ENCODE data around the gene PAGR1. TPM values are rescaled to one million over a fixed set of nuclear protein-coding genes. Genes with fewer than 3 reads are reported as not detected.
"Not testable (repeated sequence)": the region's sequence is repeated elsewhere in the genome, so short reads cannot be mapped to it uniquely, and the experiment has no call there.

Gene PAGR1
- total RNA-seq, 1 experiment from 2014 or later: 32.0 TPM

DNA sequence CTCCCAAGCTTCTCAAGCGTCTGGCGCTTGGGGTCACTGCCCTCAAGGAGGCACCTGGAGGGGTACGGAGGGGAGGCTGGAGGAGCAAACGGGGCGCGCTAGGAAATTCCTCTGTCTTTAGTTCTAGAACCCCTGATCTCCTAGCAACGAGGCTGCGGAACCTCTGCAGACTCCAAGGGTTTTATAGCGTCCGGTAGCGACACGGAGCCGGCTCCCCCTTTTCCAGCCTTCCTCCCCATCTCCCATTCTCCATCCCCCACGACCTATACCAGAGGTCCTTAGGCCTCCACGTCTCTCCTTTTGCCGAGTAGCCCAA, 47.7 kb downstream of the PAGR1 start:
- Mint-ChIP-seq H3K4me1 (ENCODE audit: low read depth, unreplicated experiment) (peaks cover 7% of the 10 kb centered on the region), H3K27ac (ENCODE audit: unreplicated experiment) (peak overlapping the region; percentile 99), H3K36me3 (ENCODE audit: insufficient read depth, unreplicated experiment) (peaks cover 31% of the 10 kb centered on the region), H3K27me3 (ENCODE audit: unreplicated experiment) (peaks cover 13% of the 10 kb centered on the region), H3K9me3 (ENCODE audit: low read depth, unreplicated experiment) (no peaks in the 10 kb centered on the region), H3K4me3 (ENCODE audit: low read depth, unreplicated experiment) (peak overlapping the region; percentile 89)
- no peak for DNase-seq
- no TSS peak for BruUV-seq (replicated peaks)
- CTCF ChIA-PET: interaction anchor here (0.5 to 0.6 kb wide), 2 partner anchors 18 to 31 kb away, joined by 3 read pairs; no protein-coding TSS in a partner anchor
- intact Hi-C loops (cut with micrococcal nuclease; ENCODE audit: unreplicated experiment): loop anchor here (2.0 to 5.0 kb wide), 4 partner anchors 34 to 157 kb away; partner anchors contain the start of genes MVP and SEZ6L2
- TF ChIP-seq, protein P1, sequence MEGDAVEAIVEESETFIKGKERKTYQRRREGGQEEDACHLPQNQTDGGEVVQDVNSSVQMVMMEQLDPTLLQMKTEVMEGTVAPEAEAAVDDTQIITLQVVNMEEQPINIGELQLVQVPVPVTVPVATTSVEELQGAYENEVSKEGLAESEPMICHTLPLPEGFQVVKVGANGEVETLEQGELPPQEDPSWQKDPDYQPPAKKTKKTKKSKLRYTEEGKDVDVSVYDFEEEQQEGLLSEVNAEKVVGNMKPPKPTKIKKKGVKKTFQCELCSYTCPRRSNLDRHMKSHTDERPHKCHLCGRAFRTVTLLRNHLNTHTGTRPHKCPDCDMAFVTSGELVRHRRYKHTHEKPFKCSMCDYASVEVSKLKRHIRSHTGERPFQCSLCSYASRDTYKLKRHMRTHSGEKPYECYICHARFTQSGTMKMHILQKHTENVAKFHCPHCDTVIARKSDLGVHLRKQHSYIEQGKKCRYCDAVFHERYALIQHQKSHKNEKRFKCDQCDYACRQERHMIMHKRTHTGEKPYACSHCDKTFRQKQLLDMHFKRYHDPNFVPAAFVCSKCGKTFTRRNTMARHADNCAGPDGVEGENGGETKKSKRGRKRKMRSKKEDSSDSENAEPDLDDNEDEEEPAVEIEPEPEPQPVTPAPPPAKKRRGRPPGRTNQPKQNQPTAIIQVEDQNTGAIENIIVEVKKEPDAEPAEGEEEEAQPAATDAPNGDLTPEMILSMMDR (IDR thresholded peaks at IDR 0.05; ENCODE audit: unreplicated experiment): no peak

DNA sequence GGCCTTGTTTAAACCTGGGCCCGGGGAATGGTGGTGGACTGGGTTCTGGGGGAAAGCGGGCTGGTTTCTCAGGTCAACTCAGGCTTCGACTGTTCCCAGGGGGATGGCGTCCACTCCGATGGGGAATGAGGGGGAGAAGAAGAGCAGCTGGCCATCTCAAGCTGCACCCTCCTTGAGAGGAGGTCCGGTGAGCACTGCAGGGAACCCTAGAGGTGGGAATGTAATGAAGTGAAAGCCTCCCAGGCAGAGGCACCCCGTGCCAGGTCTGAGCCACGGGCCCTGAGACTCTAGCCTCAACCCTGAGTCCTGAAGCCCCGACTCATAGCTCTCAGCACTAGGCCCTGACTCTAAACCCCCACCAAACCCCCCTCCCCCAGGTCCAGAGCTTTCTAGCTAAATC, 48.3 kb downstream of the PAGR1 start:
- no peak for DNase-seq
- intact Hi-C loops (cut with micrococcal nuclease; ENCODE audit: unreplicated experiment): loop anchor here (5.0 kb wide), 3 partner anchors 33 to 143 kb away; partner anchors contain the start of genes MVP and SEZ6L2
- Mint-ChIP-seq H3K36me3 (ENCODE audit: insufficient read depth, unreplicated experiment) (peaks cover 28% of the 10 kb centered on the region), H3K4me3 (ENCODE audit: low read depth, unreplicated experiment) (no peak overlapping the region), H3K4me1 (ENCODE audit: low read depth, unreplicated experiment) (peaks cover 7% of the 10 kb centered on the region), H3K27ac (ENCODE audit: unreplicated experiment) (no peak overlapping the region), H3K9me3 (ENCODE audit: low read depth, unreplicated experiment) (no peaks in the 10 kb centered on the region), H3K27me3 (ENCODE audit: unreplicated experiment) (peaks cover 13% of the 10 kb centered on the region)
- BruUV-seq (replicated peaks): no TSS peak
- TF ChIP-seq, protein P1 (IDR thresholded peaks at IDR 0.05; ENCODE audit: unreplicated experiment): no peak
- CTCF ChIA-PET: interaction anchor here (0.6 to 0.9 kb wide), 2 partner anchors 11 to 36 kb away, joined by 4 read pairs; partner anchors contain the start of genes ASPHD1 and SEZ6L2

DNA sequence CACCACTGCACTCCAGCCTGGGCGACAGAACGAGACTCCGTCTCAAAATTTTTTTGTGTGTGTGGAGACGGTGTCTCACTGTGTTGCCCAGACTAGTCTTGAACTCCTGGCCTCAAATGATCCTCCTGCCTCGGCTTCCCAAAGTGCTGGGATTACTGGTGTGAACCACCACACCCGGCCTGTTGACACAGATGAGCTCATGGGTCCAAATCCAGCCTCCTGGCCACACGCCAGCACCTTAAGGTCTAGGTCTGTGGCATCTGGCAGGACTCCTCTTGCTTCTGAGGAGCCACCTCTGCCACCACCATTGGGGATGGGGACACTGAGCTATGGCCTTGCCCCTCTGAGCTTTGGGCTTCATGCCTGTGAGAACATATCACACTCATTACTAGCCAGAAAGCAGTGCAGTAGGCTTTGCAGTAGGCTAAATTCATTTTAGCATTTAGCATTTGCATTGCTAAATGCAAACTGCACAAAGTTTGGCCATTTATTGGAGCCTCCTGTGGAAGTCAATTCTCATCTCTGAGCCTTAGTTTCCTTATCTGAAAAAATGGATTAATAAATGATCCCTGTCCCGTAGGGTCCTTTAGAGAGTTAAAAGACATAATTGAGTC, 52.6 kb downstream of the PAGR1 start:
- no peak overlapping the region for H3K4me3 Mint-ChIP-seq (ENCODE audit: low read depth, unreplicated experiment)
- TF ChIP-seq, protein P1 (IDR thresholded peaks at IDR 0.05; ENCODE audit: unreplicated experiment): no peak
- intact Hi-C loops (cut with micrococcal nuclease; ENCODE audit: unreplicated experiment): no loop called here
- BruUV-seq (replicated peaks): no TSS peak
- peaks cover 13% of the 10 kb centered on the region for H3K27me3 Mint-ChIP-seq (ENCODE audit: unreplicated experiment)
- H3K36me3 Mint-ChIP-seq (ENCODE audit: insufficient read depth, unreplicated experiment): peaks cover 5% of the 10 kb centered on the region
- no peak overlapping the region for H3K27ac Mint-ChIP-seq (ENCODE audit: unreplicated experiment)
- CTCF ChIA-PET: interaction anchor here (2.2 kb wide), 1 partner anchor 20 kb away, joined by 8 read pairs; no protein-coding TSS in a partner anchor
- H3K4me1 Mint-ChIP-seq (ENCODE audit: low read depth, unreplicated experiment): no peaks in the 10 kb centered on the region
- DNase-seq: no peak
- no peaks in the 10 kb centered on the region for H3K9me3 Mint-ChIP-seq (ENCODE audit: low read depth, unreplicated experiment)

DNA sequence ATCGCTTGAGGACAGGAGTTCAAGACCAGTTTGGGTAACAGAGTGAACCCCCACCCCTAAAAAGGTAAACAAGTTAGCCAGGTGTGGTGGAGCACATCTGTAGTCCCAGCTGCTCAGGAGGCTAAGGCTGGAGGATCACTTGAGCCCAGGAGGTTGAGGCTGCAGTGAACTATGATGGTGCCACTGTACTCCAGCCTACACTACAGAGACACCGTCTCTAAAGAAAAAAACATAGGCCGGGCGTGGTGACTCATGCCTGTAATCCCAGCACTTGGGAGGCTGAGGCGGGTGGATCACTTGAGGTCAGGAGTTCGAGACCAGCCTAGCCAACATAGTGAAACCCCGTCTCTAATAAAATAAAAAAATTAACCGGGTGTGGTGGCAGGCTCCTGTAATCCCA, 53.1 kb downstream of the PAGR1 start:
- intact Hi-C loops (cut with micrococcal nuclease; ENCODE audit: unreplicated experiment): not testable (repeated sequence)

More for the DNA sequence above, 53.1 kb downstream of the PAGR1 start:
- H3K36me3 Mint-ChIP-seq (ENCODE audit: insufficient read depth, unreplicated experiment); BruUV-seq (replicated peaks); H3K4me1 Mint-ChIP-seq (ENCODE audit: low read depth, unreplicated experiment); H3K4me3 Mint-ChIP-seq (ENCODE audit: low read depth, unreplicated experiment); DNase-seq; H3K27ac Mint-ChIP-seq (ENCODE audit: unreplicated experiment); H3K9me3 Mint-ChIP-seq (ENCODE audit: low read depth, unreplicated experiment): not testable (repeated sequence)
- CTCF ChIA-PET: interaction anchor here (2.2 kb wide), 1 partner anchor 21 kb away, joined by 8 read pairs; no protein-coding TSS in a partner anchor
- H3K27me3 Mint-ChIP-seq (ENCODE audit: unreplicated experiment): peaks cover 13% of the 10 kb centered on the region

Other genes starting within 250 kb of the PAGR1 start
- not detected in 2 replicates for gene SPN, start 152.9 kb upstream of the PAGR1 start, total RNA-seq (2022)
- 4.6 and 7.5 TPM in 2 replicates for gene QPRT, start 137.0 kb upstream of the PAGR1 start, total RNA-seq (2022)
- gene C16orf54, start 70.2 kb upstream of the PAGR1 start, total RNA-seq (2022): not detected in 2 replicates
- gene ZG16, start 37.9 kb upstream of the PAGR1 start, total RNA-seq (2022): not detected in 2 replicates
- 130 and 134 TPM in 2 replicates for gene KIF22, start 25.4 kb upstream of the PAGR1 start, total RNA-seq (2022)
- gene MAZ, start 9.6 kb upstream of the PAGR1 start, total RNA-seq (2022): 230 and 257 TPM in 2 replicates
- gene PRRT2, start 4.0 kb upstream of the PAGR1 start, total RNA-seq (2022): 0.78 and 1.8 TPM in 2 replicates
- gene MVP, start 4.3 kb downstream of the PAGR1 start, total RNA-seq (2022): 164 and 215 TPM in 2 replicates
- 62.7 and 64.1 TPM in 2 replicates for gene CDIPT, start 47.1 kb downstream of the PAGR1 start, total RNA-seq (2022)
- 68.9 and 92.1 TPM in 2 replicates for gene SEZ6L2, start 83.4 kb downstream of the PAGR1 start, total RNA-seq (2022)
- gene ASPHD1, start 84.3 kb downstream of the PAGR1 start, total RNA-seq (2022): 54.1 and 64.1 TPM in 2 replicates
- 52.8 and 55.8 TPM in 2 replicates for gene KCTD13, start 110.1 kb downstream of the PAGR1 start, total RNA-seq (2022)
- gene TMEM219, start 145.9 kb downstream of the PAGR1 start, total RNA-seq (2022): 91.1 and 92.1 TPM in 2 replicates
- 75.9 and 76.2 TPM in 2 replicates for gene TAOK2, start 157.7 kb downstream of the PAGR1 start, total RNA-seq (2022)
- 26.3 and 28.5 TPM in 2 replicates for gene HIRIP3, start 179.5 kb downstream of the PAGR1 start, total RNA-seq (2022)
- 107 TPM in 2 replicates for gene INO80E, start 180.1 kb downstream of the PAGR1 start, total RNA-seq (2022)
- gene DOC2A, start 194.9 kb downstream of the PAGR1 start, total RNA-seq (2022): 18.0 and 19.9 TPM in 2 replicates
- gene C16orf92, start 207.0 kb downstream of the PAGR1 start, total RNA-seq (2022): not detected in 2 replicates
- gene TLCD3B, start 215.1 kb downstream of the PAGR1 start, total RNA-seq (2022): 0.90 and 1.5 TPM in 2 replicates
- gene ALDOA, start 249.6 kb downstream of the PAGR1 start, total RNA-seq (2022): 1,549 and 1,562 TPM in 2 replicates